Right ventricle myocardium inferior (tissue), 1 donor: ENCODE measurements around the gene E2F1. TPM values are rescaled to one million over a fixed set of nuclear protein-coding genes. Genes with fewer than 3 reads are reported as not detected.

Experiments used
- ATAC-seq: fragments of 200-7000 bp; cut with Tn5 transposase; one replicate; pipeline ENCODE4 v1.9.1; 2020; ENCODE audit warnings: mild to moderate bottlenecking, moderate library complexity
- DNase-seq: peaks from one replicate; pipeline ENCODE4 v3.0.0; 2021; ENCODE audit errors: missing footprints
- intact Hi-C: fragments of 100-400 bp; cut with DNase I; formaldehyde crosslinking; loops from one replicate; pipeline ENCODE4 v1.11.0; 2022
- total RNA-seq: library from RNA; stranded (reverse); fragmentation: NEBNext Ultra II Directional; extraction: Animal tissue kit (Norgen Biotek cat#: 25700); gene quantifications from one replicate; pipeline ENCODE4 v1.2.1, GENCODE V29; 2021
- donor health status: DM: no; HTN: yes; CAD: no; lungs with severe emphysema.

The E2F1 gene
- total RNA-seq, 1 donor from 2014 or later = 2.3 TPM

GRCh38 chr20:33693289-33693688 is 7.1 kb upstream of the E2F1 start:
- ATAC-seq (no peak), DNase-seq (no peak)
- intact Hi-C loops = no loop called here

GRCh38 chr20:33689973-33690372 is 3.8 kb upstream of the E2F1 start:
- intact Hi-C loops = no loop called here
- ATAC-seq (no peak), DNase-seq (peak; percentile 42)

- intact Hi-C loops = no loop called here
- ATAC-seq (no peak), DNase-seq (no peak)
These were observed 3.3 kb upstream of the E2F1 start for GRCh38 chr20:33689493-33689892.

GRCh38 chr20:33688938-33689424 is 2.8 kb upstream of the E2F1 start:
- DNase-seq (peak; percentile 32), ATAC-seq (no peak)
- intact Hi-C loops = no loop called here

- no peak for ATAC-seq
- intact Hi-C loops = no loop called here
- DNase-seq = peak; percentile 0
These were observed 2.1 kb upstream of the E2F1 start for GRCh38 chr20:33687993-33688937.

- intact Hi-C loops = no loop called here
- no peak for ATAC-seq
- DNase-seq = peak; percentile 55
These were observed 1.3 kb upstream of the E2F1 start for GRCh38 chr20:33687370-33687915.

GRCh38 chr20:33686984-33687366 is 790 bp upstream of the E2F1 start:
- no peak for DNase-seq
- ATAC-seq = no peak
- intact Hi-C loops = no loop called here

- ATAC-seq (no peak), DNase-seq (peak; percentile 63)
- intact Hi-C loops = no loop called here
These were observed 671 bp downstream of the E2F1 start for GRCh38 chr20:33685328-33686099.

- intact Hi-C loops = no loop called here
- ATAC-seq = no peak
- peak; percentile 45 for DNase-seq
These were observed 1.5 kb downstream of the E2F1 start for GRCh38 chr20:33684533-33685327.

- peak; percentile 15 for DNase-seq
- intact Hi-C loops = no loop called here
- ATAC-seq = no peak
These were observed 4.3 kb downstream of the E2F1 start for GRCh38 chr20:33681728-33682353.

- intact Hi-C loops = no loop called here
- ATAC-seq (no peak), DNase-seq (no peak)
These were observed 4.9 kb downstream of the E2F1 start for GRCh38 chr20:33681288-33681687.

GRCh38 chr20:33680686-33681085 is 5.5 kb downstream of the E2F1 start:
- DNase-seq (no peak), ATAC-seq (no peak)
- intact Hi-C loops = no loop called here

- intact Hi-C loops = no loop called here
- DNase-seq = peak; percentile 65
- ATAC-seq = no peak
These were observed 6.3 kb downstream of the E2F1 start for GRCh38 chr20:33679758-33680485.

GRCh38 chr20:33677991-33678702 is 8.0 kb downstream of the E2F1 start:
- peak; percentile 73 for ATAC-seq
- intact Hi-C loops = no loop called here

GRCh38 chr20:33676652-33677645 is 9.2 kb downstream of the E2F1 start:
- ATAC-seq (no peak), DNase-seq (no peak)
- intact Hi-C loops = no loop called here

More at GRCh38 chr20:33677991-33678702, 8.0 kb downstream of the E2F1 start:
- peak; percentile 88 for DNase-seq

- no peak for ATAC-seq
- intact Hi-C loops = no loop called here
- peak; percentile 57 for DNase-seq
These were observed 10.1 kb downstream of the E2F1 start for GRCh38 chr20:33676121-33676520.
